CD4-positive, alpha-beta T cell treated with Interleukin-10 for 1 hour (primary cell): ENCODE results near the gene NUTM2B.
A peak's percentile ranks its signal among the peaks of the same experiment; 100 is the strongest.
"Not testable (repeated sequence)": the region's sequence is repeated elsewhere in the genome, so short reads cannot be mapped to it uniquely, and the experiment has no call there.

Source experiments
- DNase-seq: peaks from one replicate; pipeline ENCODE4 v3.0.0-alpha.2; 2020

The NUTM2B gene

GRCh38 chr10:79702927-79703326 lies at the start of gene NUTM2B:
NUTM2B (plus strand) TSS chr10:79703227; CDS start chr10:79703610, 383 bp downstream.
- not testable (repeated sequence) for DNase-seq

- DNase-seq = not testable (repeated sequence)
These were observed 39.7 kb upstream of the NUTM2B start for GRCh38 chr10:79663287-79663686.

- DNase-seq = not testable (repeated sequence)
These were observed 38.3 kb upstream of the NUTM2B start for GRCh38 chr10:79664686-79665085.

- not testable (repeated sequence) for DNase-seq
These were observed 33.7 kb upstream of the NUTM2B start for GRCh38 chr10:79669248-79669788.

GRCh38 chr10:79674878-79675277 lies 28.1 kb upstream of the NUTM2B start:
- not testable (repeated sequence) for DNase-seq

GRCh38 chr10:79683026-79683883 lies 19.8 kb upstream of the NUTM2B start:
- DNase-seq = not testable (repeated sequence)

- DNase-seq = not testable (repeated sequence)
These were observed 18.9 kb upstream of the NUTM2B start for GRCh38 chr10:79683884-79684720.

- peak; percentile 56 for DNase-seq
These were observed 17.9 kb upstream of the NUTM2B start for GRCh38 chr10:79685044-79685685.

GRCh38 chr10:79686595-79686994 lies 16.4 kb upstream of the NUTM2B start:
- DNase-seq = not testable (repeated sequence)

GRCh38 chr10:79687406-79688150 lies 15.4 kb upstream of the NUTM2B start:
- not testable (repeated sequence) for DNase-seq

- not testable (repeated sequence) for DNase-seq
These were observed 14.2 kb upstream of the NUTM2B start for GRCh38 chr10:79688798-79689197.

GRCh38 chr10:79696596-79696995 lies 6.4 kb upstream of the NUTM2B start:
- DNase-seq = not testable (repeated sequence)

GRCh38 chr10:79697141-79697540 lies 5.9 kb upstream of the NUTM2B start:
- DNase-seq = peak; percentile 3

- not testable (repeated sequence) for DNase-seq
These were observed 2.6 kb upstream of the NUTM2B start for GRCh38 chr10:79700381-79700944.

GRCh38 chr10:79707017-79707416 lies 4.0 kb downstream of the NUTM2B start:
- not testable (repeated sequence) for DNase-seq

GRCh38 chr10:79714976-79715375 lies 11.9 kb downstream of the NUTM2B start:
- DNase-seq = not testable (repeated sequence)

- not testable (repeated sequence) for DNase-seq
These were observed 14.0 kb downstream of the NUTM2B start for GRCh38 chr10:79716917-79717579.

GRCh38 chr10:79720000-79720399 lies 17.0 kb downstream of the NUTM2B start:
- not testable (repeated sequence) for DNase-seq

GRCh38 chr10:79726620-79727019 lies 23.6 kb downstream of the NUTM2B start:
- not testable (repeated sequence) for DNase-seq

- not testable (repeated sequence) for DNase-seq
These were observed 41.8 kb downstream of the NUTM2B start for GRCh38 chr10:79744844-79745243.

GRCh38 chr10:79748510-79748909 lies 45.5 kb downstream of the NUTM2B start:
- not testable (repeated sequence) for DNase-seq
